ENCODE measurements around the gene RELN.
A peak's percentile ranks its signal among the peaks of the same experiment; 100 is the strongest.
"Not testable (repeated sequence)": the region's sequence is repeated elsewhere in the genome, so short reads cannot be mapped to it uniquely, and the experiment has no call there.

RELN gene

GRCh38 chr7:103486873-103487272, 502.6 kb downstream of the RELN start:
- not testable (repeated sequence) for DNase-seq (ENCODE audit: low read depth)

GRCh38 chr7:103480771-103481170, 508.7 kb downstream of the RELN start:
- no peak for DNase-seq (ENCODE audit: low read depth)

GRCh38 chr7:103474956-103475355, 514.5 kb downstream of the RELN start:
- no peak for DNase-seq (ENCODE audit: low read depth)

GRCh38 chr7:103469095-103469948, 520.1 kb downstream of the RELN start:
- DNase-seq (ENCODE audit: low read depth): no peak

- no peak for DNase-seq (ENCODE audit: low read depth)
Measured at GRCh38 chr7:103466814-103467213, 522.6 kb downstream of the RELN start.

GRCh38 chr7:103462358-103462757, 527.1 kb downstream of the RELN start:
- no peak for DNase-seq (ENCODE audit: low read depth)

GRCh38 chr7:103447073-103447960, 542.1 kb downstream of the RELN start:
- DNase-seq (ENCODE audit: low read depth): peak; percentile 25

- no peak for DNase-seq (ENCODE audit: low read depth)
Measured at GRCh38 chr7:103446049-103446520, 543.4 kb downstream of the RELN start, which contains the start of gene SLC26A5. TSS of gene SLC26A5 (minus strand) at chr7:103446207. CDS start at chr7:103421514, 24,693 bp downstream.

GRCh38 chr7:103445228-103446048, 544.0 kb downstream of the RELN start:
- no peak for DNase-seq (ENCODE audit: low read depth)

GRCh38 chr7:103439661-103440060, 549.8 kb downstream of the RELN start:
- DNase-seq (ENCODE audit: low read depth): no peak

GRCh38 chr7:103437623-103438022, 551.8 kb downstream of the RELN start:
- DNase-seq (ENCODE audit: low read depth): no peak

GRCh38 chr7:103432712-103433111, 556.7 kb downstream of the RELN start:
- DNase-seq (ENCODE audit: low read depth): peak; percentile 23

GRCh38 chr7:103425177-103425576, 564.3 kb downstream of the RELN start:
- no peak for DNase-seq (ENCODE audit: low read depth)

GRCh38 chr7:103423467-103424179, 565.8 kb downstream of the RELN start:
- DNase-seq (ENCODE audit: low read depth): no peak

Measured in stromal cell of bone marrow (primary cell).